Neural cell (in vitro differentiated cells): Measurements from ENCODE around the gene GPR65. TPM values are rescaled to one million over a fixed set of nuclear protein-coding genes. Genes with fewer than 3 reads are reported as not detected.

Experiments used
- H2AFZ ChIP-seq: fragments of 200-600, 300-800 bp; sonication (generic), shearing (Covaris generic); 2 replicates; pipeline ENCODE4 v1.6.0; 2014; ENCODE audit warnings: low read depth, mild to moderate bottlenecking, antibody characterized with exemption, low read length, moderate library complexity
- H3F3A ChIP-seq: fragments of 200-600 bp; shearing (Covaris generic); 2 replicates; pipeline ENCODE4 v1.6.1; 2016; ENCODE audit warnings: mild to moderate bottlenecking, moderate library complexity, mixed read lengths, antibody characterized with exemption, low read length; ENCODE audit not compliant: insufficient read depth, poor library complexity, severe bottlenecking
- H3K27ac ChIP-seq: fragments of 200-600, 300-800 bp; sonication (generic), shearing (Covaris generic); 2 replicates; pipeline ENCODE4 v1.5.1; 2014; ENCODE audit warnings: mild to moderate bottlenecking, low read length, moderate library complexity
- H3K27me3 ChIP-seq: fragments of 300-800, 200-600 bp; sonication (generic), shearing (Covaris generic); 2 replicates; pipeline ENCODE4 v1.6.0; 2014; ENCODE audit warnings: mild to moderate bottlenecking, low read depth, low read length, moderate library complexity; ENCODE audit not compliant: insufficient read depth
- H3K36me3 ChIP-seq: fragments of 300-800, 200-600 bp; sonication (generic), shearing (Covaris generic); 2 replicates; pipeline ENCODE4 v1.5.1; 2014; ENCODE audit warnings: mild to moderate bottlenecking, antibody characterized with exemption, low read length, moderate library complexity; ENCODE audit not compliant: insufficient read depth
- H3K4me2 ChIP-seq: fragments of 300-800, 200-600 bp; sonication (generic), shearing (Covaris generic); 2 replicates; pipeline ENCODE4 v1.6.0; 2014; ENCODE audit warnings: mild to moderate bottlenecking, low read length
- H3K4me3 ChIP-seq: fragments of 300-800, 200-600 bp; sonication (generic), shearing (Covaris generic); 2 replicates; pipeline ENCODE4 v1.5.1; 2014; ENCODE audit warnings: mild to moderate bottlenecking, low read length, moderate library complexity
- H3K79me2 ChIP-seq: fragments of 200-600 bp; shearing (Covaris generic); replicated peaks from 2 replicates; pipeline ENCODE4 v1.6.0; 2014; ENCODE audit warnings: mild to moderate bottlenecking, low read length, moderate library complexity; ENCODE audit not compliant: insufficient read depth
- H3K9ac ChIP-seq: fragments of 300-800, 200-600 bp; sonication (generic), shearing (Covaris generic); 2 replicates; pipeline ENCODE4 v1.6.1; 2016; ENCODE audit warnings: mild to moderate bottlenecking, low read length, mixed read lengths
- H3K9me2 ChIP-seq: fragments of 200-600 bp; shearing (Covaris generic); 2 replicates; pipeline ENCODE4 v1.6.1; 2016; ENCODE audit warnings: mild to moderate bottlenecking, low read length, mixed read lengths; ENCODE audit not compliant: insufficient read depth
- H3K9me3 ChIP-seq: fragments of 200-600, 300-800 bp; sonication (generic), shearing (Covaris generic); 2 replicates; pipeline ENCODE4 v1.6.1; 2016; ENCODE audit warnings: mild to moderate bottlenecking, mixed run types, low read length, moderate library complexity, mixed read lengths
- H4K20me1 ChIP-seq: fragments of 200-600 bp; shearing (Covaris generic); 2 replicates; pipeline ENCODE4 v1.6.1; 2016; ENCODE audit warnings: mild to moderate bottlenecking, mixed run types; ENCODE audit not compliant: insufficient read depth
- CTCF ChIP-seq: fragments of 450-650 bp; IDR thresholded peaks from 2 replicates; pipeline ENCODE4 v1.5.1; 2014; ENCODE audit warnings: antibody characterized with exemption, mild to moderate bottlenecking, moderate library complexity; ENCODE audit not compliant: poor library complexity, severe bottlenecking
- EP300 ChIP-seq: fragments of 450-650 bp; conservative IDR thresholded peaks from 2 replicates; pipeline ENCODE4 v1.6.1; 2014; ENCODE audit warnings: antibody characterized with exemption, mild to moderate bottlenecking, moderate library complexity; ENCODE audit not compliant: poor library complexity, severe bottlenecking
- EZH2 ChIP-seq: fragments of 200-600, 300-800 bp; shearing (Covaris generic), sonication (generic); IDR thresholded peaks from 2 replicates; pipeline ENCODE4 v1.6.1; 2014; ENCODE audit warnings: antibody characterized with exemption, low read length, borderline replicate concordance, mild to moderate bottlenecking; ENCODE audit not compliant: insufficient read depth, poor library complexity, severe bottlenecking
- MXI1 ChIP-seq: fragments of 450-650 bp; conservative IDR thresholded peaks from 2 replicates; pipeline ENCODE4 v1.6.1; 2014; ENCODE audit warnings: antibody characterized with exemption, mild to moderate bottlenecking; ENCODE audit not compliant: poor library complexity, severe bottlenecking
- POLR2AphosphoS5 ChIP-seq: IDR thresholded peaks from 2 replicates; pipeline ENCODE4 v1.6.1; 2012
- RAD21 ChIP-seq: fragments of 450-650 bp; conservative IDR thresholded peaks from 2 replicates; pipeline ENCODE4 v1.6.1; 2014; ENCODE audit warnings: antibody characterized with exemption, mild to moderate bottlenecking, moderate library complexity
- REST ChIP-seq: IDR thresholded peaks from 2 replicates; pipeline ENCODE4 v1.6.1; 2012; ENCODE audit warnings: borderline replicate concordance
- SMC3 ChIP-seq: fragments of 450-650 bp; conservative IDR thresholded peaks from 2 replicates; pipeline ENCODE4 v1.6.1; 2014; ENCODE audit warnings: antibody characterized with exemption, mild to moderate bottlenecking, moderate library complexity; ENCODE audit not compliant: poor library complexity
- TAF1 ChIP-seq: IDR thresholded peaks from 2 replicates; pipeline ENCODE4 v1.6.1; 2012; ENCODE audit warnings: low read depth
- polyA minus RNA-seq: library from RNA; depleted of rRNA, polyadenylated mRNA; stranded (reverse); fragments of >200 nt; gene quantifications from 2 replicates; pipeline ENCODE4 v1.2.3, GENCODE V29; 2014
- polyA plus RNA-seq: library from polyadenylated mRNA; depleted of rRNA; stranded (reverse); fragments of >200 nt; gene quantifications from 2 replicates; pipeline ENCODE4 v1.2.3, GENCODE V29; 2014

Gene GPR65
- polyA plus RNA-seq (not detected in 2 replicates), polyA minus RNA-seq (not detected in 2 replicates)

GRCh38 chr14:88005050-88005481, at the start of gene GPR65:
Gene GPR65, plus strand, starts transcription at chr14:88005135. Its CDS starts 5,713 bp downstream, at chr14:88010848.
- TF ChIP-seq RAD21, result no peak
- TF ChIP-seq MXI1, result no peak
- TF ChIP-seq REST, result no peak
- no peak for TF ChIP-seq EP300
- H3K27ac ChIP-seq, result no peak within 1 kb of the TSS
- H4K20me1 ChIP-seq, result no peaks in the 10 kb centered on the region

GRCh38 chr14:87955501-87955900, 49.4 kb upstream of the GPR65 start:
- Histone ChIP-seq H3K27ac (no peak overlapping the region), H3K9me2 (no peaks in the 10 kb centered on the region), H3K9ac (no peak overlapping the region), H3K4me3 (no peak overlapping the region), H2AFZ (no peak overlapping the region), H3K27me3 (no peaks in the 10 kb centered on the region), H3K79me2 (no peaks in the 10 kb centered on the region), H3F3A (no peaks in the 10 kb centered on the region), H3K4me2 (no peak overlapping the region), H3K36me3 (peaks cover 3% of the 10 kb centered on the region), H3K9me3 (no peaks in the 10 kb centered on the region), H4K20me1 (no peaks in the 10 kb centered on the region)
- no peak for TF ChIP-seq MXI1

More at GRCh38 chr14:88005050-88005481, at the start of gene GPR65:
- Histone ChIP-seq H3K4me2 (no peak within 1 kb of the TSS), H3K27me3 (no peaks in the 10 kb centered on the region), H3K79me2 (no peaks in the 10 kb centered on the region), H3K9me3 (no peaks in the 10 kb centered on the region), H3K36me3 (no peaks in the 10 kb centered on the region), H3K9me2 (no peaks in the 10 kb centered on the region), H3K9ac (no peak within 1 kb of the TSS), H2AFZ (no peak within 1 kb of the TSS), H3F3A (no peaks in the 10 kb centered on the region), H3K4me3 (no peak within 1 kb of the TSS)

GRCh38 chr14:87960013-87960787, 44.7 kb upstream of the GPR65 start:
- no peaks in the 10 kb centered on the region for H3K9me3 ChIP-seq
- H3K9ac ChIP-seq, result no peak overlapping the region
- H3K79me2 ChIP-seq, result no peaks in the 10 kb centered on the region
- H4K20me1 ChIP-seq, result no peaks in the 10 kb centered on the region
- H3K36me3 ChIP-seq, result peaks cover 3% of the 10 kb centered on the region
- H3F3A ChIP-seq, result no peaks in the 10 kb centered on the region
- no peaks in the 10 kb centered on the region for H3K27me3 ChIP-seq
- TF ChIP-seq REST (no peak), TAF1 (no peak), POLR2AphosphoS5 (no peak), EP300 (no peak), MXI1 (no peak), RAD21 (no peak), SMC3 (no peak), CTCF (no peak), EZH2 (no peak)
- H3K27ac ChIP-seq, result no peak overlapping the region
- H3K4me2 ChIP-seq, result no peak overlapping the region
- no peak overlapping the region for H3K4me3 ChIP-seq
- H2AFZ ChIP-seq, result no peak overlapping the region
- no peaks in the 10 kb centered on the region for H3K9me2 ChIP-seq
